ENCODE results near the gene GRAMD1A.
"Not testable (repeated sequence)": the region's sequence is repeated elsewhere in the genome, so short reads cannot be mapped to it uniquely, and the experiment has no call there.

GRAMD1A gene

GRCh38 chr19:35000647-35001501, 751 bp downstream of the GRAMD1A start:
- peak; percentile 29 for DNase-seq (ENCODE audit: low read depth in 2 of 2, low spot score in 1 of 2)

DNA sequence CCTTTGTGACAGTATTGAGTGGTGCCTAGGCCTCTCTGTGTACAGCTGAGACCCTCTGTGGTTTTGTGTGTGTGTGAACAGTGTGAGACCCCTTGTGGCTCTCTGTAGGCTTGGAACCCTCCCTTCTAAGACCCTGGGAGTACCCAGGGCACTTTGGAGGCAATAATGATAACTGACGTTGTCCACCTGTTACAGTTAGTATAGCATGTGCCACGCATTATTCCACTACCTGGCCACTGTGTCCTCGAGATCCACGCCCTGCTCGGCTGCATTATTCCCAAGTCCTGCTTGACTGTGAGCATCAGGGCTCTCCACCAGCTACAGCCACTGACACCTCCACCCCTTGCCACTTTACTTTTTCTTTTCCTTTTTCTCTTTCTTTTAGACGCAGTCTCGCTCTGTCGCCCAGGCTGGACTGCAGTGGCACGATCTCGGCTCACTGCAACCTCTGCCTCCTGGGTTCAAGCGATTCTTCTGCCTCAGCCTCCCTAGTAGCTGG, 2.0 kb downstream of the GRAMD1A start:
- no peak for DNase-seq (ENCODE audit: low read depth in 2 of 2, low spot score in 1 of 2)

DNA sequence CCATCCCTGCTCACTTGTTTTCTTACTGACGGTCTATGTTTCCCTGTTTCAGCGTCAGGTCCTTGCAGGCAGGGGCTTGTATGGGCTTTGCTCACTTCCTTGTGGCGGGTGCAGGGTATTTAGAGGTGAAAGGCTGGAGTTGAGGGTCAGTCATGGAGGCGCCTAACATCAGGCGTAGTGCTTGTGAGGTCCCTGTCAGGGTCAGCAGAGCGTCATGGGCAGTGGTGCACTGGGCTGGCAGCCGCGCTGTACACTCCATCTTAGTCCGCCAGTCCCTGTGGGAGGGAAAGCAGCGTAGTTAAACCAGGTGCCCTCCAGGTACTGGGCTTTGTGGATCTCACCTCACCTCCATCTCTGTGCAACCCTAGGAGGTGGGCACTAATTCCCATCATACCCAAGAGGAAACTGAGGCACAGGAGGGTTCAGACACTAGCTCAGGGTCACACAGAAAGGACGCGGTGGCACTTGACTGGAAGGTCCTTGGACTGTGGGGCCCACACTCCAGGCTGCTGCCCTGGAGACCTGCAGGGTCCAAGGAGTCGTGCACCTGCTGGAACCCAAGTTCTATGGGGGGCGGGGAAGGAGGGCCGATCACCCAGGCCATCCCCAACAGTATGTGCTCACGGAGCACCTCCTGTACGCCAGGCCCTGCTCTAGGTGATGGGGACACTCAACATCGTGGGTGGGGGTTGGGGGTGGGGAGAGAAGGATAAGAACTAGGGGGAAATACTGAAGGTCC, 4.6 kb downstream of the GRAMD1A start:
- DNase-seq (ENCODE audit: low read depth in 2 of 2, low spot score in 1 of 2), result no peak

DNA sequence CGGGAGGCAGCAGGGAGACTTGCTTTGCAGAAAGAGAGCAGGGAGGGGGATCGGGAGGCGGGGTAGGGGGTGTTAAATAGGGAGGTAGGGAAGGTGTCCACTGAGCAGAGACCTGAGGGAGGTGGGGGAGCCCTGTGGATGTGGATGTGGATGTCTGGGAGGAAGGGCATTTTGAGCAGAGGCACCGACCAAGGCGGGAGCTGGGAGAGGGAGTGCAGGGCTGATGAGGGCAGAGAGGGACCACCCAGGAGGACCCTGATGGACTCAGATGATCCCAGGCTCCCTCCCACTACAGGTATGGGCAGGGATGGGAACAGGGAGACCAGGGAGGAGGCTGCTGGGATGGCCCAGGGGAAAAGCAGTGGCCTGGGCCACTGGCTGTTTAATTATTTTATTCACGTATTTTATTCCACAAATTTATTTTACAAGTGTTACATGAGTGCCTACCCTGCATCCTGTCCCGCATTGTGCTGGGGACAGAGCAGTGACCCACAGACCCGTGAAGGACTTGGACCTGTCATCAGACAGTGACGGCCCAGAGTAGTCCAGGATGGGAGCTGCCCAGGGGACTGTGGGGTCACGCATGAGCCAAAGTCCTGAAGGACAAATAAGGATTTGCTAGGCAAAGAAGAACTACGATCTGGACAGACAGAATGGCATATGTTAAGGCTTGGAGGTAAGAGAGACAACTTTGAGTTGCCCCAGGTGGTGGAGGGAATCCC, 5.3 kb downstream of the GRAMD1A start:
- no peak for DNase-seq (ENCODE audit: low read depth in 2 of 2, low spot score in 1 of 2)

GRCh38 chr19:35006007-35006341, 5.9 kb downstream of the GRAMD1A start:
- not testable (repeated sequence) for DNase-seq (ENCODE audit: low read depth in 2 of 2, low spot score in 1 of 2)

DNA sequence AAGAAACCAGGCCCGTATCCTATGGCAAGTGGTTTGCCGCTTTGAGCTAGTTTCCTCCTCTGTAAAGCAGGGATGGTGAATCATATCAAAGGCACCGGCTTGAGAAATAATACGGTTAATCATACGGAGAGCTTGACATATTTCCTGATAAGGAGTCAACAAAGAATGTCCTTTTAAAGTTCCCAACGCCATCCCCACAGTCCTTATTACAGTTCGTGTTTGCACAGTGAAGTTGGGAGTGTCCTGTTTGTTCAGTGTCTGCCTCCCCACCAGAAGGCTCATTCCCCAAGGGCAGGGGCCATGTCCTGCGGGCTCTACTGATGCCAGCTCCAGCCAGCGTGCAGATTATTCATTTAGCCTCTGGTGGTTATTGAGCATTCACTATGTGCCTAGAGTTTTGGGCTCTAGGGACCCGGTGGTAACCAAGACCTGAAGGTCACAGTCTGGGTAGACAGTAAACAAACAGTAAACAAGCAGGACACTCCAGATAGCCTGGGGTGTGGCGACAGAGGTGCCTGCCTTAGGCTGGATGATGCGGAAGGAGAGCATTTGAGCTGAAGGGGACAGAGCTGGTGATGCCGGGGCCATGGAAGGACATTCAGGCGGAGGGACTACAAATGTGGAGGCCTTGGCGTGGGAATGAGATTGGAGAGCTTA, 6.3 kb downstream of the GRAMD1A start:
- no peak for DNase-seq (ENCODE audit: low read depth in 2 of 2, low spot score in 1 of 2)

GRCh38 chr19:35006999-35007365, 6.9 kb downstream of the GRAMD1A start:
- DNase-seq (ENCODE audit: low read depth in 2 of 2, low spot score in 1 of 2), result no peak

DNA sequence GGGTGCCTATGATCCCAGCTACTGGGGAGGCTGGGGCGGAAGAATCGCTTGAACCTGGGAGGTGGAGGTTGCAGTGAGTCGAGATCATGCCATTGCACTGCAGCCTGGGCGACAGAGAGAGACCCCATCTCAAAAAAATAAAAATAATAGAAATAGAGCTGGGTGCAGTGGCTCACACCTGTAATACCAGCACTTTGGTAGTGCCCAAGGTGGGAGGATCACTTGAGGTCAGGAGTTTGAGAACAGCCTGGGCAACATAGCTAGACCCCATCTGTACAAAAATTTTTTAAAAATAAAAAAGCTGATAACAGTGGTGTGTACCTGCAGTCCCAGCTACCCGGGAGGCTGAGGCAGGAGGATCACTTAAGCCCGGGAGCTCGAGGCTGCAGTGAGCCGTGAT, 7.3 kb downstream of the GRAMD1A start:
- DNase-seq (ENCODE audit: low read depth in 2 of 2, low spot score in 1 of 2), result not testable (repeated sequence)

- no peak for DNase-seq (ENCODE audit: low read depth in 2 of 2, low spot score in 1 of 2)
Observed at GRCh38 chr19:35008891-35009341, 8.8 kb downstream of the GRAMD1A start.

- no peak for DNase-seq (ENCODE audit: low read depth in 2 of 2, low spot score in 1 of 2)
Observed at GRCh38 chr19:35009424-35010415, 9.6 kb downstream of the GRAMD1A start.

DNA sequence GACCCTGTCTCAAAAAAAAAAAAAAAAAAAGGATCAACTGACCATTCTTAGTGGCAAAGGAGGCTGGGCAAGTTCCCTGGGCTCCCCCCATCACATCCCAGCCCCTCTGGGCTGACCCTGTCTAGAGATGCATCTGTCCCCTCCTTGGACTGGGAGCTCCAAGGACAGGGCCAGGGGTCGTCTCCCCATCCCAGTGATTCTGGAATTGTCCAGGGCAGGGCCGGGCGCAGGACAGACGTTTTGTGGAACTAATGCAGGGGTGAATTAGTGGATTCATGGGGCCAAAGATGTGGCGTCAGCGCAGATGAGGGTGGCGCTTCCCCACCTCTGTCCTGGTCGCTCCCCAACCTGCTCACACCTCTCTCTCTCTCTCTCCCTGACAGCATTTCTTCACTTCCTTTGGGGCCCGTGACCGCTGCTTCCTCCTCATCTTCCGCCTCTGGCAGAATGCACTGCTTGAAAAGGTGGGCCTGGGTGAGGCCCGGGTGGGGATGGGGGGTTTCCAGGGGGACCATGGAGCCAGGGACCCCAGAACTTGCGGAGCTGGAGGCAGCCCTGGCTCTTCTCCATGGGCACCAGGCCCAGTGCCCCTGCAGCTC, 11.1 kb downstream of the GRAMD1A start:
- DNase-seq (ENCODE audit: low read depth in 2 of 2, low spot score in 1 of 2), result no peak

DNA sequence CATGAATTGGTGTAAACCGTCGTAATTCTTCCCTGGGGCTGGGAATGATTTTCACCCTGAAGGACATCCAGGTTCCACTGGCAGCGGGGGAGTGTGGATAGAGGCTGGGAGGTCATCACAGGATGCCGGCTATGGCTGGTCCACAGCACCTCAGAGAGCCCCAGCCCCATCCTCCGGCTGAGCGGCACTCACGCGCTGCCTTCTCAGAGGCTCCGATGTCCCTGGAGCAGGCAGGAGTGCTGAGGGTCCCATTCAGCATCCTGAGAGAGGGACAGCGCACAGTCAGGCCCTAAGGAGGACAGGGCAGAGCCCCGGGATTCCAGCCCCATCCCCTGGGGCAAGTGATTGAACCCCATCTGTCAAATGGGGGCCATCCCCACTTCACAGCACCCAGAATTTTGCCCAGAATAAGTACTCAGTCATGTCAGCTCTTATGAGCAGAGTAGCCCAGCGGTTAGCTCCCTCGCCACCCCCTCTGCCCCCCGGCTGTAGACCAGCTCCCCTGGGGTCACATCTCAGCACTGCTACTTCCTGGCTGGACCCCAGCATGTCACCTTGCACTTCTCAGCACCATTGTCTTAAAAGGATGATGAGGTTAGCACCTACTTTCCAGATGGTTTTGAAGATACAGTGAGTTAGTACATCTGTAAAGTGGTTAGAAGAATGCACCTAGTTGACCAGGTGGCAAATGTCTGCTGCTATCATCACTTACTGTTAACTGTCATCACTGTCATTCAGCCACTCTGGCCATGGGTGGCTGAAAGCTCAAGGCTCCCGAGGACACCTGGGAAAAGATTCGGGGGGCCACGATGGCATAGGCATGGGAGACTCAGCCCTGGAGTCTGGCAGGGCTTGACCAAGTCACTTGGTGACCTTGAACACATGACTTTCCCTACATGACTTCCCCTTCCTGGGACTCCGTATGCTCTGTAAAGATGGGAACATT, 11.9 kb downstream of the GRAMD1A start:
- no peak for DNase-seq (ENCODE audit: low read depth in 2 of 2, low spot score in 1 of 2)

GRCh38 chr19:35013041-35013819, 13.1 kb downstream of the GRAMD1A start:
- DNase-seq (ENCODE audit: low read depth in 2 of 2, low spot score in 1 of 2), result peak; percentile 57 to 58

DNA sequence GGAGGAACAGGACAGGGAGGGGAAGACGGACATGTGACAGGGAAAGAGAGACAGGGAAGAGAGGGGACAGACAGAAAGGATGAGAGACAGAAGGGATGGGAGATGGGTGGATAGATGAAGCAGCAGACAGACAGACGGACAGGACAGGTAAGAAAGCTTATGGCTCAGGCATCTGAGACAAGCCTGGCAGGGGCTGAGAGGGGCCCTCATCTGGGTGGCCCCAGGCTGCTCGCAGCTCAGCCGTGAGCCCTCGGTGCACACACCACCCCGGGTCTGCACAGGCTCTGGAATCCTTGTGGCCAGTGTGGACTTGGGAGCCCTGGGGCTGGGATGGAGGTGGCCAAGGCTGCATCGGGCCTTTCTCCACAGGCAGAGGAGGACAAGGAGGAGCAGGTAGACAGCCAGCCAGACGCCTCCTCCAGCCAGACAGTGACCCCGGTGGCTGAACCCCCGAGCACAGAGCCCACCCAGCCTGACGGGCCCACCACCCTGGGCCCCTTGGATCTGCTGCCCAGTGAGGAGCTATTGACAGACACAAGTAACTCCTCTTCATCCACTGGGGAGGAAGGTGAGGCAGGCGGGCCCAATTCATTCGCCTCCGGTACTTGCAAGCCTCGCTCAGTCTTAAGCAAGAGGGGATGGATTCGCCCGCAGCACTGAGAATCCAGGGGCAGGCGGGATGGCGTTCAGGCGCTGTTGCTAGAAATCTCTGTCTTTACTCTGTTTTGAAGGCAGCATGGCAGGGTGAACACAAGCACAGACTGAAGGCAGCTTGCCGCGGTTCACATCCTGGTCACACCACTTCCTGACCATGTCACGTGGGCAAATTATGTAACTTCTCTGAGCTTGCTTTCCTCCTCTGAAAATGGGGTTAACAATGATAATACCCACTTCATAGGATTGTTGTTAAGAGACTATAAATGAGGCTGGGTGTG, 14.0 kb downstream of the GRAMD1A start:
- DNase-seq (ENCODE audit: low read depth in 2 of 2, low spot score in 1 of 2), result peak in 1 of 2 donors; percentile 40

DNA sequence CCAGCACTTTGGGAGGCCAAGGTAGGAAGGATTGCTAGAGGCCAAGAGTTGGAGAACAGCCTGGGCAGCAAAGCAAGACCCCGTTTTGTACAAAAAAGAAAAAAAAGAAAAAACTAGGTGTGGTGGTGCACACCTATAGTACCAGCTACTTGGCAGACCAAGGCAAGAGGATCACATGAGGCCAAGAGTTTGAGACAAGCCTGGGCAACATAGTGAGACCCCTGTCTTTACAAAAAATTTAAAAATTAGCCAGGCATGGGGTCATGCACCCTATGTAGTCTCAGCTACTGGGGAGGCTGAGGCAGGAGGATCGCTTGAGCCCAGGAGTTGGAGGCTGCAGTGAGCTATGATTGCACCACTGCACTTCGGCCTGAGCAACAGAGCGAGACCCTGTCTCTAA, 14.7 kb downstream of the GRAMD1A start:
- not testable (repeated sequence) for DNase-seq (ENCODE audit: low read depth in 2 of 2, low spot score in 1 of 2)

DNA sequence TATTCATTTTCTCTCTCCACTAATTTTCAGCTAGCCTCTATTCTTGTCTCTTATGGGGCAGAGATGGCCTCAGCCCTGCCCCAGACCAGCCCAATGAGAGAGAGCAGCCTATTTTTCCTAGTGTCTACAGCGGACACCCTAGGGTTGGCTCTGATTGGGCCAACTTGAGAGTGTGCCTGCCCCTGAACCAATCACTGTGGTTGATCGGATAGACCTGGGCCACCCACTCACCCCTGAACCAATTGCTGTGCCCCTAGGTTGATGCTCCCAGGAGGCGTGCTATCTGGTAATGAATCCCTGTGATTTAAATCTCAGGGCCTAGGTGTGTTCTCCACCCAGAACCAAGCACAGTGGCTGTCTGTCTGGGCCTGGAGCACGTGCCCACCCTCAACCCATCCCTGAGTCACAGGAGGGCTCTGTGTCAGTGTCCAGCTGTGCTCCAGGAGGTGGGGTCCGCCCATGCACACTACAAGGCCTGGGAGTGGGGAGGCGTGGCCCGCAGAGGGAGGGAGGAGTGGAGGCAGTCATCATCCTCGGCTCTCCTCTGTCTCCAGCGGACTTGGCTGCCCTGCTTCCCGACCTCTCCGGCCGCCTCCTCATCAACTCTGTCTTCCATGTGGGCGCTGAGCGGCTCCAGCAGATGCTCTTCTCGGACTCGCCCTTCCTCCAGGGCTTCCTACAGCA, 15.3 kb downstream of the GRAMD1A start:
- no peak for DNase-seq (ENCODE audit: low read depth in 2 of 2, low spot score in 1 of 2)
